ENCODE results near the gene PTGDS. TPM values are rescaled to one million over a fixed set of nuclear protein-coding genes. Genes with fewer than 3 reads are reported as not detected.

PTGDS gene
- total RNA-seq, 1 donor from 2014 or later = 477 TPM

DNA sequence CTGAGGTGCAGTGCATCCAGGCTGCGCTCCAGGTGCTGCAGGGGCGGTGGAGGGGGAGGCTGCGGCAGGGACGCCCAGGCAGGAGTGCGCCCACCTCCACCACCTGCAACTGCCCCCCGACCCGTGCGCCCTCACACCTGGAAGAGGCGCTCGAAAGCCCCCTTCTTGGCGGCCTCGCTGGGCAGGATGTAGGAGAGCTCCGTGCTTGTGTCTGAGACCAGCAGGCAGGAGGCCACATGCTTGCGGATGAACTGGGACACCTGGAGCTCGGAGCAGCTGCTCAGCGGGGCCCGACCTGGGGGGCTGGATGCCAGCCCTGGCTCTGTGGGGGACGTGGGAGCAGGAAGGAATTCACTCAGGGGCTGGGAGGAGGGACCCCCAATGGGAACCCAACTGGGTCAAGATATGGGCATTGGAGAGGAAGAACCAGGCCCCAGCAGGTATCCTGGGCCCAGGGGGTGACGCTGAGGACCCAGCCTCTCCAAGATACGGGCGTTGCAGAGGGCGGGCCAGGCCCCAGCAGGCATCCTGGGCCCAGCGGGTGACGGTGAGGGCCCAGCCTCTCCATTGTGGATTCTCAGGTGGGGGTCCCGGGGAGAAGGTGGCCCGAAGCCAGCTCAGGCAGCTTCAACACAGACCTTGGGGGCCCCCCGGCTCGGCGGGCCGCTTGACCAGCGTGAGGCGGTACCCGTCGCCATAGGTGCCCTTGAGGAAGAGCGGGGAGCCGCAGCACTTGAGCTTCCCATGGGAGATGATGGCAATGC, 37.7 kb downstream of the PTGDS start:
- DNase-seq = no peak

DNA sequence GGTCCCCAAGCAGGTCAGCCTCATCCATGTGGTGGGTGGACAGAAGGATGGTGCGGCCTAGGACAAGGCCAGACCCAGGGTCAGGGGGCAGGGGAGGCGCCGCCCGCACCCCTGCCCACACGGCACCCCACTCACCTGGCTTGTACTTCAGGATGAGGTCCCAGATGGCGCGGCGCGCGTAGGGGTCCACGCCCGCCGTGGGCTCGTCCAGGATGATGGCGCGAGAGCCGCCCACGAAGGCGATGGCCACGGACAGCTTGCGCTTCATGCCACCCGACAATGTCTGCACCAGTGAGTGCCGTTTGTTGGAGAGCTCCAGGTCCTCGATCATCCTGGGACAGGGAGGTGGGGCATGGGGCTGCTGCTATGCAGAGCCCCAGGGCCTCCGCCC, 38.2 kb downstream of the PTGDS start:
- TF ChIP-seq CTCF (IDR thresholded peaks at IDR 0.05) = no peak
- intact Hi-C loops (cut with DNase I) = no loop called here
- H3K36me3 ChIP-seq = peaks cover 11% of the 10 kb centered on the region

More for the DNA sequence above, 37.7 kb downstream of the PTGDS start:
- no peak for ATAC-seq
- Histone ChIP-seq H3K4me3 (no peak overlapping the region), H3K36me3 (peaks cover 11% of the 10 kb centered on the region), H3K27ac (no peak overlapping the region), H3K9me3 (no peaks in the 10 kb centered on the region), H3K4me1 (no peaks in the 10 kb centered on the region), H3K27me3 (no peaks in the 10 kb centered on the region)
- no peak for TF ChIP-seq CTCF (IDR thresholded peaks at IDR 0.05)
- intact Hi-C loops (cut with DNase I) = no loop called here

DNA sequence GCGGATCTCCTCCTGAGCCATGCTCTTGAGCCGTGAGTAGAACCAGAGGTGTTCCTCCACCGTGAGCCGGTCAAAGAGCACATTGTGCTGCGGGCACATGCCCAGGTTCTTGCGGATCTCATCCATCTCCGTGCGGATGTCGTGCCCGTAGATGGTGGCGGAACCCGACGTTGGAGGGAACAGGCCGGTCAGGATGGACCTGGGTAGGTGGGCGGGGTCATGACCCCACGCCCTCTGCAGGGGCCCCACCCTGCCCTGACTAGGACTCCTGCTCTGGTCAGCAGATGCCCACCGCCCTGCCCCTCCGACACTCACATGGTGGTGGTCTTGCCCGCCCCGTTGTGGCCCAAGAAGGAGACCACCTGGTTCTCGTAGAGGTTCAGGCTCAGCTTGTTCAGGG, 38.7 kb downstream of the PTGDS start:
- no peak for ATAC-seq
- H3K9me3 ChIP-seq = no peaks in the 10 kb centered on the region
- H3K4me1 ChIP-seq = no peaks in the 10 kb centered on the region
- no peaks in the 10 kb centered on the region for H3K27me3 ChIP-seq
- no peak for DNase-seq
- H3K4me3 ChIP-seq = no peak overlapping the region
- no peak for TF ChIP-seq CTCF (IDR thresholded peaks at IDR 0.05)
- intact Hi-C loops (cut with DNase I) = no loop called here
- no peak overlapping the region for H3K27ac ChIP-seq
- H3K36me3 ChIP-seq = peaks cover 11% of the 10 kb centered on the region

More for the DNA sequence above, 38.2 kb downstream of the PTGDS start:
- no peak for ATAC-seq
- Histone ChIP-seq H3K4me3 (no peak overlapping the region), H3K27ac (no peak overlapping the region), H3K9me3 (no peaks in the 10 kb centered on the region), H3K4me1 (no peaks in the 10 kb centered on the region), H3K27me3 (no peaks in the 10 kb centered on the region)
- no peak for DNase-seq

GRCh38 chr9:137016436-137016835, 39.1 kb downstream of the PTGDS start:
- ATAC-seq (no peak), DNase-seq (no peak)
- peaks cover 11% of the 10 kb centered on the region for H3K36me3 ChIP-seq
- no peaks in the 10 kb centered on the region for H3K4me1 ChIP-seq
- H3K4me3 ChIP-seq = no peak overlapping the region
- no peak for TF ChIP-seq CTCF (IDR thresholded peaks at IDR 0.05)
- H3K27me3 ChIP-seq = no peaks in the 10 kb centered on the region
- no peaks in the 10 kb centered on the region for H3K9me3 ChIP-seq
- H3K27ac ChIP-seq = no peak overlapping the region
- intact Hi-C loops (cut with DNase I) = no loop called here

GRCh38 chr9:137017071-137017470, 39.8 kb downstream of the PTGDS start:
- Histone ChIP-seq H3K4me1 (no peaks in the 10 kb centered on the region), H3K4me3 (no peak overlapping the region), H3K9me3 (no peaks in the 10 kb centered on the region), H3K36me3 (peaks cover 11% of the 10 kb centered on the region), H3K27ac (no peak overlapping the region), H3K27me3 (no peaks in the 10 kb centered on the region)
- TF ChIP-seq CTCF (IDR thresholded peaks at IDR 0.05) = no peak
- no peak for ATAC-seq
- DNase-seq = no peak
- intact Hi-C loops (cut with DNase I) = no loop called here

All from upper lobe of right lung (tissue), 1 donor.